Neural cell (in vitro differentiated cells): Measurements from ENCODE around the gene BABAM1. TPM values are rescaled to one million over a fixed set of nuclear protein-coding genes. Genes with fewer than 3 reads are reported as not detected.
A peak's percentile ranks its signal among the peaks of the same experiment; 100 is the strongest.

Source experiments
- H2AFZ ChIP-seq: fragments of 200-600, 300-800 bp; sonication (generic), shearing (Covaris generic); 2 replicates; pipeline ENCODE4 v1.6.0; 2014; ENCODE audit warnings: low read depth, mild to moderate bottlenecking, antibody characterized with exemption, low read length, moderate library complexity
- H3F3A ChIP-seq: fragments of 200-600 bp; shearing (Covaris generic); 2 replicates; pipeline ENCODE4 v1.6.1; 2016; ENCODE audit warnings: mild to moderate bottlenecking, moderate library complexity, mixed read lengths, antibody characterized with exemption, low read length; ENCODE audit not compliant: insufficient read depth, poor library complexity, severe bottlenecking
- H3K27ac ChIP-seq: fragments of 200-600, 300-800 bp; sonication (generic), shearing (Covaris generic); 2 replicates; pipeline ENCODE4 v1.5.1; 2014; ENCODE audit warnings: mild to moderate bottlenecking, low read length, moderate library complexity
- H3K27me3 ChIP-seq: fragments of 300-800, 200-600 bp; sonication (generic), shearing (Covaris generic); 2 replicates; pipeline ENCODE4 v1.6.0; 2014; ENCODE audit warnings: mild to moderate bottlenecking, low read depth, low read length, moderate library complexity; ENCODE audit not compliant: insufficient read depth
- H3K36me3 ChIP-seq: fragments of 300-800, 200-600 bp; sonication (generic), shearing (Covaris generic); 2 replicates; pipeline ENCODE4 v1.5.1; 2014; ENCODE audit warnings: mild to moderate bottlenecking, antibody characterized with exemption, low read length, moderate library complexity; ENCODE audit not compliant: insufficient read depth
- H3K4me2 ChIP-seq: fragments of 300-800, 200-600 bp; sonication (generic), shearing (Covaris generic); 2 replicates; pipeline ENCODE4 v1.6.0; 2014; ENCODE audit warnings: mild to moderate bottlenecking, low read length
- H3K4me3 ChIP-seq: fragments of 300-800, 200-600 bp; sonication (generic), shearing (Covaris generic); 2 replicates; pipeline ENCODE4 v1.5.1; 2014; ENCODE audit warnings: mild to moderate bottlenecking, low read length, moderate library complexity
- H3K79me2 ChIP-seq: fragments of 200-600 bp; shearing (Covaris generic); replicated peaks from 2 replicates; pipeline ENCODE4 v1.6.0; 2014; ENCODE audit warnings: mild to moderate bottlenecking, low read length, moderate library complexity; ENCODE audit not compliant: insufficient read depth
- H3K9ac ChIP-seq: fragments of 300-800, 200-600 bp; sonication (generic), shearing (Covaris generic); 2 replicates; pipeline ENCODE4 v1.6.1; 2016; ENCODE audit warnings: mild to moderate bottlenecking, low read length, mixed read lengths
- H3K9me2 ChIP-seq: fragments of 200-600 bp; shearing (Covaris generic); 2 replicates; pipeline ENCODE4 v1.6.1; 2016; ENCODE audit warnings: mild to moderate bottlenecking, low read length, mixed read lengths; ENCODE audit not compliant: insufficient read depth
- H3K9me3 ChIP-seq: fragments of 200-600, 300-800 bp; sonication (generic), shearing (Covaris generic); 2 replicates; pipeline ENCODE4 v1.6.1; 2016; ENCODE audit warnings: mild to moderate bottlenecking, mixed run types, low read length, moderate library complexity, mixed read lengths
- H4K20me1 ChIP-seq: fragments of 200-600 bp; shearing (Covaris generic); 2 replicates; pipeline ENCODE4 v1.6.1; 2016; ENCODE audit warnings: mild to moderate bottlenecking, mixed run types; ENCODE audit not compliant: insufficient read depth
- CTCF ChIP-seq: fragments of 450-650 bp; IDR thresholded peaks from 2 replicates; pipeline ENCODE4 v1.5.1; 2014; ENCODE audit warnings: antibody characterized with exemption, mild to moderate bottlenecking, moderate library complexity; ENCODE audit not compliant: poor library complexity, severe bottlenecking
- EP300 ChIP-seq: fragments of 450-650 bp; conservative IDR thresholded peaks from 2 replicates; pipeline ENCODE4 v1.6.1; 2014; ENCODE audit warnings: antibody characterized with exemption, mild to moderate bottlenecking, moderate library complexity; ENCODE audit not compliant: poor library complexity, severe bottlenecking
- EZH2 ChIP-seq: fragments of 200-600, 300-800 bp; shearing (Covaris generic), sonication (generic); IDR thresholded peaks from 2 replicates; pipeline ENCODE4 v1.6.1; 2014; ENCODE audit warnings: antibody characterized with exemption, low read length, borderline replicate concordance, mild to moderate bottlenecking; ENCODE audit not compliant: insufficient read depth, poor library complexity, severe bottlenecking
- MXI1 ChIP-seq: fragments of 450-650 bp; conservative IDR thresholded peaks from 2 replicates; pipeline ENCODE4 v1.6.1; 2014; ENCODE audit warnings: antibody characterized with exemption, mild to moderate bottlenecking; ENCODE audit not compliant: poor library complexity, severe bottlenecking
- POLR2AphosphoS5 ChIP-seq: IDR thresholded peaks from 2 replicates; pipeline ENCODE4 v1.6.1; 2012
- RAD21 ChIP-seq: fragments of 450-650 bp; conservative IDR thresholded peaks from 2 replicates; pipeline ENCODE4 v1.6.1; 2014; ENCODE audit warnings: antibody characterized with exemption, mild to moderate bottlenecking, moderate library complexity
- REST ChIP-seq: IDR thresholded peaks from 2 replicates; pipeline ENCODE4 v1.6.1; 2012; ENCODE audit warnings: borderline replicate concordance
- SMC3 ChIP-seq: fragments of 450-650 bp; conservative IDR thresholded peaks from 2 replicates; pipeline ENCODE4 v1.6.1; 2014; ENCODE audit warnings: antibody characterized with exemption, mild to moderate bottlenecking, moderate library complexity; ENCODE audit not compliant: poor library complexity
- TAF1 ChIP-seq: IDR thresholded peaks from 2 replicates; pipeline ENCODE4 v1.6.1; 2012; ENCODE audit warnings: low read depth
- polyA plus RNA-seq: library from polyadenylated mRNA; depleted of rRNA; stranded (reverse); fragments of >200 nt; gene quantifications from 2 replicates; pipeline ENCODE4 v1.2.3, GENCODE V29; 2014

The BABAM1 gene
- polyA plus RNA-seq, 1 donor from 2014 or later: 123 TPM

GRCh38 chr19:17246681-17247425 is 20.4 kb upstream of the BABAM1 start:
- H3K9ac ChIP-seq: peak overlapping the region; percentile 89
- no peak for TF ChIP-seq POLR2AphosphoS5
- no peak for TF ChIP-seq EP300
- TF ChIP-seq MXI1: no peak
- TF ChIP-seq EZH2: no peak
- TF ChIP-seq REST: no peak
- no peak for TF ChIP-seq CTCF
- no peak for TF ChIP-seq TAF1
- TF ChIP-seq SMC3: no peak
- TF ChIP-seq RAD21: no peak
- peak overlapping the region; percentile 64 for H3K27ac ChIP-seq

GRCh38 chr19:17248011-17248776 is 19.0 kb upstream of the BABAM1 start:
- no peaks in the 10 kb centered on the region for H3K9me2 ChIP-seq
- no peaks in the 10 kb centered on the region for H4K20me1 ChIP-seq
- H2AFZ ChIP-seq: no peak overlapping the region
- H3K36me3 ChIP-seq: no peaks in the 10 kb centered on the region
- H3K4me2 ChIP-seq: no peak overlapping the region
- H3K27ac ChIP-seq: no peak overlapping the region
- peaks cover 13% of the 10 kb centered on the region for H3K79me2 ChIP-seq
- H3F3A ChIP-seq: no peaks in the 10 kb centered on the region
- no peaks in the 10 kb centered on the region for H3K9me3 ChIP-seq
- TF ChIP-seq SMC3 (no peak), RAD21 (no peak), REST (no peak)
- H3K27me3 ChIP-seq: no peaks in the 10 kb centered on the region
- no peak overlapping the region for H3K9ac ChIP-seq
- no peak overlapping the region for H3K4me3 ChIP-seq

More at GRCh38 chr19:17246681-17247425, 20.4 kb upstream of the BABAM1 start:
- no peaks in the 10 kb centered on the region for H3K9me2 ChIP-seq
- no peaks in the 10 kb centered on the region for H3F3A ChIP-seq
- peak overlapping the region; percentile 62 for H2AFZ ChIP-seq
- H3K79me2 ChIP-seq: peaks cover 13% of the 10 kb centered on the region
- H4K20me1 ChIP-seq: no peaks in the 10 kb centered on the region
- no peaks in the 10 kb centered on the region for H3K9me3 ChIP-seq
- peak overlapping the region; percentile 73 for H3K4me3 ChIP-seq
- H3K36me3 ChIP-seq: no peaks in the 10 kb centered on the region
- peak overlapping the region; percentile 68 for H3K4me2 ChIP-seq
- H3K27me3 ChIP-seq: no peaks in the 10 kb centered on the region
